ENCODE measurements around the gene KLHL4.
"Not testable (repeated sequence)": the region's sequence is repeated elsewhere in the genome, so short reads cannot be mapped to it uniquely, and the experiment has no call there.

Gene KLHL4, protein sequence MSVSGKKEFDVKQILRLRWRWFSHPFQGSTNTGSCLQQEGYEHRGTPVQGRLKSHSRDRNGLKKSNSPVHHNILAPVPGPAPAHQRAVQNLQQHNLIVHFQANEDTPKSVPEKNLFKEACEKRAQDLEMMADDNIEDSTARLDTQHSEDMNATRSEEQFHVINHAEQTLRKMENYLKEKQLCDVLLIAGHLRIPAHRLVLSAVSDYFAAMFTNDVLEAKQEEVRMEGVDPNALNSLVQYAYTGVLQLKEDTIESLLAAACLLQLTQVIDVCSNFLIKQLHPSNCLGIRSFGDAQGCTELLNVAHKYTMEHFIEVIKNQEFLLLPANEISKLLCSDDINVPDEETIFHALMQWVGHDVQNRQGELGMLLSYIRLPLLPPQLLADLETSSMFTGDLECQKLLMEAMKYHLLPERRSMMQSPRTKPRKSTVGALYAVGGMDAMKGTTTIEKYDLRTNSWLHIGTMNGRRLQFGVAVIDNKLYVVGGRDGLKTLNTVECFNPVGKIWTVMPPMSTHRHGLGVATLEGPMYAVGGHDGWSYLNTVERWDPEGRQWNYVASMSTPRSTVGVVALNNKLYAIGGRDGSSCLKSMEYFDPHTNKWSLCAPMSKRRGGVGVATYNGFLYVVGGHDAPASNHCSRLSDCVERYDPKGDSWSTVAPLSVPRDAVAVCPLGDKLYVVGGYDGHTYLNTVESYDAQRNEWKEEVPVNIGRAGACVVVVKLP

GRCh38 chrX:87517571-87518141 lies at the start of gene KLHL4:
KLHL4 (plus strand) TSS chrX:87517802; CDS start chrX:87517894, 92 bp downstream.
- ATAC-seq (no peak), DNase-seq (no peak)

- DNase-seq, result no peak
- no peak for ATAC-seq
These were observed 48.7 kb upstream of the KLHL4 start for GRCh38 chrX:87468941-87469340.

DNA sequence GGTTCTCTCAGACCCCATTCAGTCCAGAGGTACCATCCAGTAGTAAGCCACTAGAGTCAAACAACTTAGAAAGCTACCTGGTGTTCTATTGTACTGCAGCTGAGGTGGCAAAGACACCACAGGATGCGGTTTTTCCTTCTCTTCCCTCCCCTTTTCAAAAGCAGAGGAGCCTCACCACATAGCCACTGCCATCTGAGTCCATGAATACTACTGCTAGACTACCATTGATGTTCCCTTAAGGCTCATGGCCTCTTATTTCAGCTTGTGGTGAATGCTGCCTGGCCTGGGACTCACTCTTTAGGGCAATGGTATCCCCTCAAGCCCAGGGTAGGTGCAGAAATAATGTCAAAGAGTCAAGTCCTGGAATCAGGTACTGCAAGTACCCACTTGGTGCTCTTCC lies 41.8 kb upstream of the KLHL4 start:
- ATAC-seq (no peak), DNase-seq (no peak)

DNA sequence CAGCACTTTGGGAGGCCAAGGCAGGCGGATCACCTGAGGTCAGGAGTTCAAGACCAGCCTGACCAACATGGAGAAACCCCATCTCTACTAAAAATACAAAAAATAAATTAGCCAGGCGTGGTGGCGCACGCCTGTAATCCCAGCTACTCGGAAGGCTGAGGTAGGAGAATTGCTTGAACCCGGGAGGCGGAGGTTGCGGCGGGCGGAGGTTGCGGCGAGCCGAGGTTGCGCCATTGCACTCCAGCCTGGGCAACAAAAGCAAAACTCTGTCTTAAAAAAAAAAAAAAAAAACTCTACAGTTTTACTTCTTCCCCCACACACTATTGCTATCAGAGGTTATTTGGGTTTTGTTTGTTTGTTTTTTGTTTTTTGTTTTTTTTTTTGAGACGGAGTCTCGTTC lies 38.9 kb upstream of the KLHL4 start:
- not testable (repeated sequence) for DNase-seq, ATAC-seq

- DNase-seq, result no peak
- no peak for ATAC-seq
These were observed 28.5 kb upstream of the KLHL4 start for GRCh38 chrX:87489071-87489470.

GRCh38 chrX:87515836-87516235 lies 1.8 kb upstream of the KLHL4 start:
- ATAC-seq (no peak), DNase-seq (no peak)

GRCh38 chrX:87516717-87517121 lies 883 bp upstream of the KLHL4 start:
- no peak for DNase-seq
- ATAC-seq, result no peak

DNA sequence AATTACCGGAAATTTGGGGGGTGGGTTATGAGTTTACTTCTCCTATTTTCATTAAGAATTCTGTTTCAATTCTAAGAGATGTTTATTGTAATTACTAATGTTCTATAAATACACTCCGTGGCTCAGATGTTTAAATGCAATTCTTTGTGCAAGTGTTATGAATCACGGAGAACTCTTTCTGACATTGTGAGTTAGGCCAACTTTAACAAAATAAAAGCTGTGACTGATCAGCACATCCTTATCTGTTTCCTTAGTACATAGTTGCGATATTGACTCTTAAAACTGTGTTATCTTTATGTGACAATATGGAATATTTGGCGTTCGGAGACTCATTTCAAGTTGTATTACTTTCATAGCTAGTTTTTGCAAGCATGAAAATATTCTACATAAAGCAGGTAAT lies 902 bp downstream of the KLHL4 start:
- no peak for ATAC-seq
- DNase-seq, result no peak

GRCh38 chrX:87525771-87526229 lies 8.2 kb downstream of the KLHL4 start:
- no peak for ATAC-seq
- no peak for DNase-seq

DNA sequence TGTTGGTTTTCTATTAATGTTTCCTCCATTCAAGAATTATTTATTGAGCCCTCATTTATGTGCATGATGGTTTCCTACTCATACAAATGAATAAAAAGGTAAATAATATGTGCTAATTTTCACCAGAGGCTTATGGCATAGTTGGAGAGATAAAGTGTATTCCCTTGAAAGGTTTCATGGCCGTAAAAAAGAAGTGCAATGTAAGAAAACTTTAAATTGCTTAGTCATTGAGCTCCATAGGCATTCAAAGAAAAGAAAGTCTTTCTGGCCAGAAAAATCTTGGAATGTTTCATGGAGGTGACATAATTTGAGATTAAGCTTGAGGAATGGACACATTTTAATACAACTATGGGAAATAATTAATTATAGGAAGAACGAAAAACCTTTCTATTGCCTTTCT lies 8.7 kb downstream of the KLHL4 start:
- DNase-seq (no peak), ATAC-seq (no peak)

DNA sequence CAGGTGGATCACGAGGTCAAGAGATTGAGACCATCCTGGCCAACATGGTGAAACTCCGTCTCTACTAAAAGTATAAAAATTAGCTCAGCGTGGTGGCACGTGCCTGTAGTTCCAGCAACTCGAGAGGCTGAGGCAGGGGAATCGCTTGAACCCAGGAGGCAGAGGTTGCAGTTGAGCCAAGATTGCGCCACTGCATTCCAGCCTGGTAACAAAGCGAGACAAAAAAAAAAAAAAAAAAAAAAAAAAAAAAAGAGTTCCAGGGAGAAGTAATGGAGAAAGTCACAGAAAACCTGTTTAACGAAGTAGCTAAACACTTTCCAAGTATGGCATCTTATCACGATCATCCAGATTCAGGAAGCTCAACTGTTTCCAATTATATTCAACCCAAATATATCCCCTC lies 10.9 kb downstream of the KLHL4 start:
- DNase-seq (no peak), ATAC-seq (no peak)

DNA sequence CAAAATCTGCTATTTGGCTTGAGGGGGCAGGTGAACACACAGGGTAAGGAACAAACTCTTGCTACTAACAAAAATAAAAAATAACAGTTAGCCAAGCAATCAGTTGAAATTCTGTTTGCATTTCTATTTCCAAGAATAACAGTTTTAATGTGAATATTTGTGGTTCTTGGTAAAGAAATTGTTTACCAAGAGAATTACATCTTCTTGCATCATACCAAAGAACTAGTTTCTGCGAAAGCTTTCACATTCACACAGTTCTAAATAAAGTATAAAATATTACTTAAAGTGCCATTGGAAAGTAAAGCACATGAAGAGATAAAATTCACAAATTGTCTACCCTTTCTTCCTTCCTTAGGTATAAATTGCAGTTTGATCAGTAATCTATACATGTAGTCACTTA lies 54.4 kb downstream of the KLHL4 start:
- DNase-seq, result no peak
- ATAC-seq, result no peak

- DNase-seq (no peak), ATAC-seq (no peak)
These were observed 55.3 kb downstream of the KLHL4 start for GRCh38 chrX:87572901-87573300.

- no peak for DNase-seq
- ATAC-seq, result no peak
These were observed 61.4 kb downstream of the KLHL4 start for GRCh38 chrX:87578978-87579377.

- DNase-seq, result no peak
- ATAC-seq, result no peak
These were observed 63.3 kb downstream of the KLHL4 start for GRCh38 chrX:87580862-87581261.

GRCh38 chrX:87582453-87582852 lies 64.9 kb downstream of the KLHL4 start:
- DNase-seq (no peak), ATAC-seq (no peak)

DNA sequence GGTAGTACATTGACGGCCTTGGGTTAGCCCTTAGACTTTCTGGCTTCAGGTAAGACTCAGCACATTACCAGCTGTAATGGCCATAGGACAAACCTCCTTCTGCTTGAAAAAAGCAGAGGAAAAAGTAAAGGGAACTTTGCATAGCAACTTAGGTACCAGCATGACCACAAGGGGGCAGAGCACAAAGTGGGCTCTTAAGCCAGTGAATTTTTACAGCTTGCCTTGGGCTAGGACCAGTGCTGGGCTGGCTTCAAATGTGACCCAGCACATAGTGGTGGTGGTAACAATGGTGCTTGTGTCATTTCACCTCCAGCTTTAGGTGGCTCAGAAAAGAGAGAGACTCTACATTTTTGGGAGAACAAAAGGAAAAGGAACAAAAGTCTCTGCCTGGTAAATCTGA lies 66.1 kb downstream of the KLHL4 start:
- DNase-seq (no peak), ATAC-seq (no peak)

DNA sequence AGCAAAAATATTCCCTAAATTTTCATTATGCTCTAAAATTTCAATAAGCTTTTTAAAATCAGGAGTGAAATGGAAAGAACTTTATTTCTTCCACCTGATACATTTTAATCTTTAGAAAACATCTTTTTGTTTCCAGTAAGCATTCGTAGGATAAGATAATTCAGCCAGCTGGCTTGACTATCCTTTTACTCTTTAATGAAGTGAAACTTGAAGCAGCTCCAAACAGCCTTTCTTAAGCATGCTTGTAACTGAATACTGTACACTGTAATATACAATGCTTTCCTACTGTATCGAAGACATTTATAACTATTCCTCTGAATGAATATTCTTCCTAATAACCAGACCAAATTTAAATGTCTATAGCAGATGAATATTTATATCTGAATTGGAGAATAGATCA lies 98.8 kb downstream of the KLHL4 start:
- no peak for DNase-seq
- ATAC-seq, result no peak

- DNase-seq, result no peak
- ATAC-seq, result no peak
These were observed 104.1 kb downstream of the KLHL4 start for GRCh38 chrX:87621697-87622096.

GRCh38 chrX:87626996-87627395 lies 109.4 kb downstream of the KLHL4 start:
- ATAC-seq (no peak), DNase-seq (no peak)

GRCh38 chrX:87634361-87634760 lies 116.8 kb downstream of the KLHL4 start:
- no peak for DNase-seq
- ATAC-seq, result no peak

DNA sequence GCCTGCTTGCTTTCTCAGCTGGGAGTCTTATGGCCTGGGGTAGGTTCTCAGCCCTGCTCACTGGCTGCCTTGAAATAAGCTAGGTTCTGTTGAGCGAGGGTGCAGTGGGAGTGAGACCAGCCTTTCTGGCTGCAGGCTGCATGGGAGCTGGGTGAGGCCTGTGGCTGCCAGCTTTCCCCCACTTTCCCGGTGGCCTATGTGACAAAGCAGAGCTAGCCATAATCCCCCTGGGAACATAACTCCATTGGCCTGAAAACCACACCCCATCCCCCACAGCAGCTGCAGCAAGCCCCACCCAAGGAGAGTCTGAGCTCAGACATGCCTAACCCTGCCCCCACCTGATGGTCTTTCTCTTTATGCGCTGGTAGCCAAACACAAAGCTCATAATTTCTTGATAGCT lies 118.9 kb downstream of the KLHL4 start:
- DNase-seq (no peak), ATAC-seq (no peak)

- not testable (repeated sequence) for ATAC-seq, DNase-seq
These were observed 123.8 kb downstream of the KLHL4 start for GRCh38 chrX:87641439-87641838.
